Astrocyte of the spinal cord (primary cell): ENCODE measurements around the gene UBR2.
"Not testable (repeated sequence)": the region's sequence is repeated elsewhere in the genome, so short reads cannot be mapped to it uniquely, and the experiment has no call there.

ENCODE experiments used
- DNase-seq: peaks from one replicate; pipeline ENCODE4 v3.0.0; 2011; ENCODE audit warnings: low read depth, low spot score
- H3K4me3 ChIP-seq: 2 replicates; pipeline ENCODE4 v1.5.1; 2011; ENCODE audit warnings: low read depth, mild to moderate bottlenecking, low read length, moderate library complexity
- CTCF ChIP-seq: IDR thresholded peaks from 2 replicates; pipeline ENCODE4 v1.5.1; 2012; ENCODE audit warnings: low read depth, mild to moderate bottlenecking, low read length, inconsistent platforms
- in situ Hi-C: cut with HindIII; loops from 2 replicates; pipeline ENCODE4 v1.10.0; 2017; ENCODE audit warnings: low sequenced_read_pairs

UBR2 gene

DNA sequence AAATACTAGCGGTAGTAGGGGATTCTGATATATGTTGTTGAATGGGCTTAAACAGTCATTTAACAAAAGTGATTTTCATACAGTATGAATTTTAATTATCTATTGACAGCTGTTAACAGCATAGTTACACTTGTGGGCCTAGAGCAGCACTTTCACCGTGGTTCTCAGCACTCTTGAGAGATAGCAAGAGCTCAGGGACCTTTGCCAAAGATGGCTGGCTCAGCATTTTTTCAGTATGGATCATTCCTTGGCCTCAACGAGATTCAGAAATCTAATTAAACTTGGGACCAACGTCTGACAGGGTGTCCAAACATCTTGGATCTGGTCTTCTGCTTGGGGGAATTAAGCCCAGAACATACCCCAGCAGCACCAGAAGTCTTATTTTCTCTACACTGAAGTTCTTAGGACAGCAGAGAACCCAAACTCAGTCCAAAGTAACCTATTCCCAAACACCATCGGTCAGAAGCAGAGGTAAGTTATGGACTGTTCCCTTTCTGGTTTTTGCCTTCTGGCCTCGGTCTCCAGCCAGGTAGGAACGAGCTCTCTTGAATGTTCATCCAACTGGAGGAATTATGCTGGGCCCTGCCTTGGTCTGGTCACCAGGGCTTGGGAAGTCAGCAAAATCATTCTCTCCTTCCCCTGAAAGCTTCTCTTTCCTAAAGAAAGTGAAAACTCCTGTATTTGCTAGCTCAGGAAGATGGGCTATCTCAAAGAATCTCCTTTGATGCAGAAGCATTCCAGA is 132.9 kb downstream of the UBR2 start:
- no peak for TF ChIP-seq CTCF
- in situ Hi-C loops, result no loop called here
- H3K4me3 ChIP-seq, result no peak overlapping the region
- peak; percentile 55 for DNase-seq

- TF ChIP-seq CTCF, result no peak
- no peak for DNase-seq
- no peak overlapping the region for H3K4me3 ChIP-seq
- in situ Hi-C loops, result no loop called here
Observed at GRCh38 chr6:42697268-42697655, 133.4 kb downstream of the UBR2 start.

DNA sequence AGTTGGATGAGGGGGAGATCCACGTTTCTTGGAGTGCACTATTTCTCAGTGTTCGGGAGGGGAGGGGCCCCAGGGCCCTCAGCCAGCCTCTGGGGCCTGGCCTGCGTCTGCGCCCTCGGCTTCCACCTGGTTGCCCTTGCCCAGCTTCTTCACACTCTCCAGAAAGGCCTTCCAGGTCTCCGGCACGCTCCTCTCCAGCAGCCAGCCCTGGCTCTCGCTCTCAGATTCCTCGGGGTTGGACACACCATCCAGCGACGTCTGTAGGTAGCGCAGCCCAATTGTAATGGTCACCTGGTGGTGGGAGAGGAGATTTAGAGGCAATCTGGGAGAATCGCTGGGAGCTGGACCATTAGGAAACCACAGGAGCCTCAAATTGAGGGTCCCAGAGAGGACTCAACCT is 134.4 kb downstream of the UBR2 start:
- DNase-seq, result no peak
- in situ Hi-C loops, result no loop called here
- no peak for TF ChIP-seq CTCF
- no peak overlapping the region for H3K4me3 ChIP-seq

DNA sequence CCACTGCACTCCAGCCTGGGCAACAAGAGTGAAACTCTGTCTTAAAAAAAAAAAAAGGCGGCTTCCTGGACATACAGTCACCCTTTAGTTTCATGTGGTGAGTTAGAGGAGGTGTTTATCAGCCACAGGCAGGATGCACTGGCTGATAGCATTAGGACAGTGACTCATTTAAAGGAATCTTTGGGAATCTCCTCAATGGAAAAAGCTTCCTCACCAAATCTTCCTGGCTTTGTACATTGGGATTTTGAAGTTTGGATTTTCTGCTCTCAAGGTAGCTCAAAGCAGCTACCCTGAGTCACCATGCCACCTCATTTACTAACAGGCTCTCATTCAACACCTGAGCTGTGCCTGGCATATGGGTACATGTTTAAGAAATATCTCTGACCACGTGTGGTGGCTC is 138.4 kb downstream of the UBR2 start:
- H3K4me3 ChIP-seq, result no peak overlapping the region
- in situ Hi-C loops, result no loop called here
- TF ChIP-seq CTCF, result no peak
- DNase-seq, result no peak

GRCh38 chr6:42702786-42703185 is 139.0 kb downstream of the UBR2 start:
- DNase-seq, H3K4me3 ChIP-seq, in situ Hi-C loops: not testable (repeated sequence)

DNA sequence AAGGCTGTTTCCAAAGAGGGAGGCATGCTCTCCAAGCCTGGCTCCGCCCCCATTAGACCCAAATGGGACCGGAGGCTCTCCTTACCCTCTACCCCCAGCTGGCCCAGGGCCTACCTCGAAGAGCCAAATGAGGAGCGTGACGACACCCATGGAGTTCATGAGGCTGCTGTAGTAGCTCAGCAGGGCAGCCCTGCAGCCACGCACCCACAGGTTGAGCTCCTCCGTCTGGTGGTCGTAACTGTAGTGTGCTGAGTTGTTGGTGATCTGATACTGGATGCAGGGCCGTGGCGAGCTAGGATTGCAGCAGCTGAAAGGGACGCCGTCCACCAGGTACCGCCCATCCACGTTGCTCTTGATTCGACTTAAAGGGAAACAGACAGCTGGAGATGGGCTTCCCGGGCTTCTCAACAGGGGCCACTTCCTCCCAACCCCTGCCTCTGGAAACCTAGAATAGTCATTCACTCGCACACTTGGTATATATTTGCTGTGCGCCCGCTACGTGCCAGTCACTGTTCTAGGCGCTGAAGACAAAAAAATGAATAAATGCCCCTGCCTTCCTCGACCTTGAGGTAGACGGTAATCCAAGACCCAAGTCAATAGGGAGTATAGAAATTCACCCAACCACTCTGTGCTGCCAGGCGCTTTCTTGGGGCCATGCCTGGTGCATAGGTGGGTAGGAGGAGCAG is 140.6 kb downstream of the UBR2 start:
- in situ Hi-C loops, result no loop called here
- DNase-seq, result no peak
- peak overlapping the region; percentile 38 for H3K4me3 ChIP-seq
- no peak for TF ChIP-seq CTCF

DNA sequence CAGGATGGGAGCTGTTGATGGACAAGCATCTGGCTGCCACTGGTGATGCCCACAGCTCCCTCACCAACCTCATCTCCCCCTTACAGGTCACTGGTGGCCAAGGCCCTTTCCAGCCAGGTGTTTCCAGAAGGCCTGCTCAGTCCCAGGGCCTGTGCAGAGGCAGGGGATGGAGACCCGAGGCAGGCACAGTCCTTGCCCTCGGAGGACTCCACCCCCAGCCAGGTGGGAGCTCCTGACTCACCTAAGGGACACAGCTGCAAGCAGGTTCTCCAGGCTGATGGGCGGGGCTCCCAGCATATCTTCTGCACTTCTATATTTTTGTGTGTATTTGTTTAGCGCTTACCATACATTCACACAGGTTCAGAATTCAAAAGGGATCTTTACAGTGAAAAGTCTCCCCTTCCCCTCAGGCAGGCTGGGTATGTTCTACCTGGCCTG is 141.1 kb downstream of the UBR2 start:
- TF ChIP-seq CTCF, result no peak
- in situ Hi-C loops, result no loop called here
- no peak for DNase-seq
- no peak overlapping the region for H3K4me3 ChIP-seq
